ENCODE results near the gene GTSE1.

Gene GTSE1

GRCh38 chr22:46340676-46341075, 44.0 kb downstream of the GTSE1 start:
- TF ChIP-seq, protein P1, sequence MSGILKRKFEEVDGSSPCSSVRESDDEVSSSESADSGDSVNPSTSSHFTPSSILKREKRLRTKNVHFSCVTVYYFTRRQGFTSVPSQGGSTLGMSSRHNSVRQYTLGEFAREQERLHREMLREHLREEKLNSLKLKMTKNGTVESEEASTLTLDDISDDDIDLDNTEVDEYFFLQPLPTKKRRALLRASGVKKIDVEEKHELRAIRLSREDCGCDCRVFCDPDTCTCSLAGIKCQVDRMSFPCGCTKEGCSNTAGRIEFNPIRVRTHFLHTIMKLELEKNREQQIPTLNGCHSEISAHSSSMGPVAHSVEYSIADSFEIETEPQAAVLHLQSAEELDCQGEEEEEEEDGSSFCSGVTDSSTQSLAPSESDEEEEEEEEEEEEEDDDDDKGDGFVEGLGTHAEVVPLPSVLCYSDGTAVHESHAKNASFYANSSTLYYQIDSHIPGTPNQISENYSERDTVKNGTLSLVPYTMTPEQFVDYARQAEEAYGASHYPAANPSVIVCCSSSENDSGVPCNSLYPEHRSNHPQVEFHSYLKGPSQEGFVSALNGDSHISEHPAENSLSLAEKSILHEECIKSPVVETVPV (CRISPR knock-in tag; IDR thresholded peaks at IDR 0.05), result no peak
- TF ChIP-seq ZNF70 (CRISPR knock-in tag; IDR thresholded peaks at IDR 0.05) (no peak), TOX (CRISPR knock-in tag; IDR thresholded peaks at IDR 0.05; ENCODE audit: borderline replicate concordance) (no peak), BACH2 (CRISPR knock-in tag; IDR thresholded peaks at IDR 0.05; ENCODE audit: borderline replicate concordance) (no peak)

DNA sequence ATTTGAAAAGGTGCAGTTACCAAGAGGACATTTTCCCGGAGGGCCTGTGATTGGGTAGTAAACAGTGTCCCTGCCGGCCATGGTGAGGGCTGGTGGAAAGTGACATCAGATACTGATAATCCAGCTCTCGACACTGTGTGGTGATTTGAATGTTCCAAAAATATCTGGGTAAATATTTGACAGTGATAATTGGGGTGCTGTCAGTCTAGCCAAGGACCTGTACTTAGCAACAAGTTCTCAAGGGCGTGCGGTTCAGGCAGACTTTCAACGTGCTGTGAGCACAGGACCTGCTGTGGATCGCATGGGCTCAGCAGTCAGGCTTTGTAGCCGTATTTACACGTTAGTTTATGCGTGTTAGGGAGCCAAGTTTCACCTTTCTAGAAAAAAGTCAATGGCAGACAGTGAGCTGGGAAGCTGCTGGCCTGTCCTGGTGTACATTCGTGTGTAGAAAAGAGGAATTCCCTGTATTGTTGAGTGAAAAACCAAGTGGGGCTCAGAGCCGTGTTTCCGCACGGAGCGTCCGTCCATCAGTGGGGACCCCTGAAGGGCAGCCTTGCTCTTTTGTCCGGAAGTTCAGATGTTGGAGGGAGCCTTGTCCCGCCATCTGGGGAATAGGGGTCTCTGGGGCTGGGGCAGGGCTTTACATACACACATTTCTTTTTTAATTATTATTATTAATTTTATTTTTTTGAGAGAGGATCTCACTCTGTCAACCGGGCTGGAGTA, 50.2 kb downstream of the GTSE1 start:
- TF ChIP-seq ZFP30 (CRISPR knock-in tag; IDR thresholded peaks at IDR 0.05) (no peak), CREB5 (CRISPR knock-in tag; IDR thresholded peaks at IDR 0.05; ENCODE audit: low read depth) (no peak), TOX (CRISPR knock-in tag; IDR thresholded peaks at IDR 0.05; ENCODE audit: borderline replicate concordance) (no peak), ISL1 (CRISPR knock-in tag; IDR thresholded peaks at IDR 0.05) (no peak), CSDC2 (CRISPR knock-in tag; IDR thresholded peaks at IDR 0.05) (no peak), TCF4 (CRISPR knock-in tag; IDR thresholded peaks at IDR 0.05; ENCODE audit: borderline replicate concordance) (no peak), ZNF565 (CRISPR knock-in tag; conservative IDR thresholded peaks at IDR 0.05; ENCODE audit: low read depth) (no peak), GLIS3 (CRISPR knock-in tag; IDR thresholded peaks at IDR 0.05) (no peak)
- no peak for ATAC-seq

More at GRCh38 chr22:46340676-46341075, 44.0 kb downstream of the GTSE1 start:
- no peak for ATAC-seq

DNA sequence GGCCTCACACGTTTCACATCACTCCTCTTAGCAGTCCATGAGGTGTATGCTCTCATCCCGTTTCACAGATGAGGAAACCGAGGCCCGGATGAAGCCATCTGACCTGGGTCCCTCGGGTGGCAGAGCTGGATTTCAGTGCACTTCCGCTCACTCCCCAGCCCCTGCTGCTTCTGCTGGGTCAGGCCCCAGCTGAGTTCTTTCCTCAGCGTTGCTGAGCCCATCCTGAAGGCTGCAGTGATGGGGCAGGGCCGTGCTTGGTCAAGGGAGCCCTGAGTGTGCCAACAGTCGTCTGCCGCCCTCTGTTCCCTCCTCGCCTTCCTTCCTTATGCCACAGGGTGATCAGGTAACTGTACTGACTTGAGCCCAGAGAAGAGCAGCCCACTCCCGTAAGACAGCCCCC, 51.0 kb downstream of the GTSE1 start:
- ATAC-seq, result no peak
- no peak for TF ChIP-seq ARNTL (CRISPR knock-in tag; IDR thresholded peaks at IDR 0.05; ENCODE audit: borderline replicate concordance, low read depth)
- no peak for TF ChIP-seq TCF4 (CRISPR knock-in tag; IDR thresholded peaks at IDR 0.05; ENCODE audit: borderline replicate concordance)
- TF ChIP-seq ZNF8 (CRISPR knock-in tag; IDR thresholded peaks at IDR 0.05), result no peak
- TF ChIP-seq ISL1 (CRISPR knock-in tag; IDR thresholded peaks at IDR 0.05), result no peak
- no peak for TF ChIP-seq CREB5 (CRISPR knock-in tag; IDR thresholded peaks at IDR 0.05; ENCODE audit: low read depth)
- TF ChIP-seq, protein P1 (CRISPR knock-in tag; IDR thresholded peaks at IDR 0.05), result no peak
- TF ChIP-seq ZNF70 (CRISPR knock-in tag; IDR thresholded peaks at IDR 0.05), result no peak
- no peak for TF ChIP-seq ZFP3 (CRISPR knock-in tag; IDR thresholded peaks at IDR 0.05)
- TF ChIP-seq, protein P2, sequence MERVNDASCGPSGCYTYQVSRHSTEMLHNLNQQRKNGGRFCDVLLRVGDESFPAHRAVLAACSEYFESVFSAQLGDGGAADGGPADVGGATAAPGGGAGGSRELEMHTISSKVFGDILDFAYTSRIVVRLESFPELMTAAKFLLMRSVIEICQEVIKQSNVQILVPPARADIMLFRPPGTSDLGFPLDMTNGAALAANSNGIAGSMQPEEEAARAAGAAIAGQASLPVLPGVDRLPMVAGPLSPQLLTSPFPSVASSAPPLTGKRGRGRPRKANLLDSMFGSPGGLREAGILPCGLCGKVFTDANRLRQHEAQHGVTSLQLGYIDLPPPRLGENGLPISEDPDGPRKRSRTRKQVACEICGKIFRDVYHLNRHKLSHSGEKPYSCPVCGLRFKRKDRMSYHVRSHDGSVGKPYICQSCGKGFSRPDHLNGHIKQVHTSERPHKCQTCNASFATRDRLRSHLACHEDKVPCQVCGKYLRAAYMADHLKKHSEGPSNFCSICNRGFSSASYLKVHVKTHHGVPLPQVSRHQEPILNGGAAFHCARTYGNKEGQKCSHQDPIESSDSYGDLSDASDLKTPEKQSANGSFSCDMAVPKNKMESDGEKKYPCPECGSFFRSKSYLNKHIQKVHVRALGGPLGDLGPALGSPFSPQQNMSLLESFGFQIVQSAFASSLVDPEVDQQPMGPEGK (CRISPR knock-in tag; IDR thresholded peaks at IDR 0.05; ENCODE audit: borderline replicate concordance), result no peak
- TF ChIP-seq SNAI2 (CRISPR knock-in tag; IDR thresholded peaks at IDR 0.05), result no peak

DNA sequence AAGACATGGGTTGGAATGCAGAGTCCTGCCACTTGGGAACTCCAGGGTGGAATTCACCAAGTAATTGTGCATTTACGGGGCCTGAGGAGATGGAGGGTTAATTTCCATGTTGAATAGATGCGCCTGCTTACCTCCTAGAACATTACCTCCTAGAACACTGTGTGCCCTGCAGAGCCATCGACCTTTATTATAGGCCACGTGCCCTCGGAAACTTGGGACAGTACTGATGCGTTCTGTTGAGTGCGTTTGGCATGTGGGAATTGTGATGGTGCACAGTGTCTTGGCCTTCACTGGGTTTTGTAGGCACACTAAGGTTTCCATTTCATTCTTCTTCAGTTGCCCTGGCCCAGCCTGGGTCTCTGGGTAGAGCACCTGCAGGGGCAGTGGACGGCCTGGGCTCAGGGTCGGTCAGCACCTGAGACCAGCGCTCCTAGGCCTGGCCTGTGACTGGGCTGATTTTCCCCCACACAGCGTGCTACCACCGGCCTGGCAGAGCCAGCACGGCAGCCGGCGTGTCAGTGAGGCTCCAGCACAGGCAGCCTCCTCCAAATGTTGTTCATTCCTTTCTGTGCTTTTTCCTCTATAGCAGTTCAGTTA, 51.5 kb downstream of the GTSE1 start:
- ATAC-seq, result no peak
- TF ChIP-seq ZNF565 (CRISPR knock-in tag; conservative IDR thresholded peaks at IDR 0.05; ENCODE audit: low read depth), result no peak
- TF ChIP-seq CSDC2 (CRISPR knock-in tag; IDR thresholded peaks at IDR 0.05), result no peak
- no peak for TF ChIP-seq ZNF70 (CRISPR knock-in tag; IDR thresholded peaks at IDR 0.05)
- no peak for TF ChIP-seq ISL1 (CRISPR knock-in tag; IDR thresholded peaks at IDR 0.05)
- TF ChIP-seq, protein P2 (CRISPR knock-in tag; IDR thresholded peaks at IDR 0.05; ENCODE audit: borderline replicate concordance), result no peak

Data from SK-N-SH treated with all-trans-retinoic acid at 6 μM for 48 hours (cell line).